ENCODE data around the gene DNALI1.

The DNALI1 gene

DNA sequence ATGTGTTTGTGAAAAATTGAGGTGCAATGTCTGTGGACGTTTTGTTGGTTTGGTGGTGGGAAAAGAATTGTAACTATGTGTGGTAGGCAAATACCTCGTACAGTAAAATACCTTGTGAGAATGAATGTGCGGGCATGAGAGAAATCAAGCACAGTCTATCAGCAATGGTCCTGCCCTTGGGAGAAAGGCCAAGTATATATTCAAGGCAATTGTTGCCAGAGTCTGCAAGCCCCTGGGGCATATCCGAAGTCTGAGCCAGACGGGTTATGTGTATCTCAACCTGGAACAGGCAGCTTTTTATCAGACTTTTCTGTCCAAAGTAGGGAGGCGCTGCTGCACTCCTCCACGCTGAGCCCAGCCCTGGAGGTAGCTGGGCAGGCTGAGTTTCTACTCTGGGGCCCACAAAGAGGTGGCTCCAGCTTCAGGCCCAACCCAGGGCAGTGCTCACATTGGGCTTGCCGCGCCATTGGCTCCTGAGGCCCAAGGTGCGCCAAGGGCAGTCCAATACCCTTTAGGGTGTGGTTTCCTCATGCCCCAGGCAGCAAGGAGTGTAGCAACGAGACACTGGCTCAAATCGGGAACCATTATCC lies 48.4 kb downstream of the DNALI1 start:
- DNase-seq = no peak

DNA sequence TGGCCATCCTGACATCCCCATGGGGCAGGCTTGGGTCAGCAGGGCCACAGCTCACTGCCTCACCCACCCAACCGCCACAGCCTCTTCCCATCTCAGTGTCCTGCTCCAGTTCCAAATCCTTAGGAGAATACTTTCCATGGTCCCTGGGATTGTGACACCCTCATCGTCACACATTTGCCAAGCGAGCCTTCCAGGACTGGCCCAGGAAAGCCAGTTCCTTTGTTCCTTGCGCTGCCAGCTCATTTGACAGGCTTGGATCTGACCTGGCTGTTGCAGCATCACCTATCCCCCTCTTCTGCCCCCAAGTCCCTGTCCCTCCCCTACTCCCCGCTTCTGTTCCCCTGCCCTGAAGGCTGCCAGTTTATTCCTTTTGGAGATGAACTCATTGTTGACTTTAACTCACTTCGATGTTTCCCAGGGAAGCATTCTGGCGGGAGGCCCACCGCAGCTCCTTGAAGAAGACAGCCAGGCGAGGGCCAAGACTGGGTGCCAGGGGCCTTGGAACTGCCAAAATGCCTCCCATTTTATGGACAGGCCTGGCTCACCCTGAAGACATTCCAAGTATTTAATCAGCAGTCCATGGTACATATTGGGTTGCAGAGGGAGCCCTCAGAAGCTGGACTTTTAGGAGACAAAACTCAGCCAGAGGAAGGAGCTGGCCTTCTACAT lies 49.2 kb downstream of the DNALI1 start:
- DNase-seq = no peak

DNA sequence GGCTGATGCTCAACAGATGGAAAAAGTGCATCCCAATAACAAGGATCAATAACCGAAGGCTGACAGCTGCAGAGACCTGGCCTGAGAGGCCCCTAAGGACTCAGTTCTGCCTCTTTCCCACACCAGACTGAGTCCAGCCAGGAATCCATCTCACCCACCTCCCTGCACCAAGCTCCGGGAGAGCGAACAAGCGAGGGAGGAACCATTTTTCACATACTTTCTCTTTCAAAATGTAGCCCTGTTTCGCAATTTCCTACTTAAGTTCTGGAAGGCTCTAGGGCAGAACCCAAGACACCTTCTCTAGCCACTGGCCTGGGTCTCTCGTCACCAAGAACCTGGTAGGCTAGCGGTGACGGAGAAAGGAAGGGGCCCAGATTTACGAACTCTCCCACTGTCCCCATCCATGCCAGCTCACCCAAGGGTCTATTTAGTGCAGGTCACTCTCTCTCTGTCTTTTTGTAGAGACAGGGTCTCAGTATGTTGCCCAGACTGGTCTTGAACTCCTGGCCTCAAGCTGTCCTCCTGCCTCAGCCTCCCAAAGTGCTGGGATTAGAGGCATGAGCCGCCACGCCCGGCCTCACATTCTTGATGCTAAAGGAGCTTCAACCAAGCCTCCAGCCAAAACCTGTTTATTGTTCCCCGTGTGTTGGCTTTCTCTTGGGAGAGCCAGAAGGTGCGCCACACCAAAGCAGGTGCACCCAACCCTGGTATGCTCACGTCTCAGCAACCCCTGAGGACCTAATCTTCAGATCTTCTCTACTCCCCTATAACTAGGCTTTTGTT lies 49.9 kb downstream of the DNALI1 start:
- DNase-seq = no peak

DNA sequence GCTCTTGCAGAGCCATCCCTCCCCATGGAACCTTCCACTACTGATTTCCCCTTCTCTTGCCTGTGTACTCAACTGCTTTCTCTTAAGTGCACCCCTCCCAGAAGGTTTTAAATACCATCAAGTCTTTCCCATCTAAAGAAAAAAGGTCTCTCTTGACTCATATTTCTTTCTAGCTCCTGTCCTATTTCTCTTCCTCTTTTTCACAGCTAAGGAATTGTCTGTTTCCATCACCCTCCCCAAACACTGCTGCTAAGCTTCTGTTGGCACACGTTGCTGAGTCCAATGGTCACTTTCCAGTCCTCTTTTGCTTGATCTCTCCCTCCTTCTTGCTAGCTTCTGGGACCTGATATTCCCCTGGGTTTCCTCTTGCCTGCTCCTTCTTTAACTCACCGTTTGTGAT lies 52.3 kb downstream of the DNALI1 start:
- DNase-seq = no peak

DNA sequence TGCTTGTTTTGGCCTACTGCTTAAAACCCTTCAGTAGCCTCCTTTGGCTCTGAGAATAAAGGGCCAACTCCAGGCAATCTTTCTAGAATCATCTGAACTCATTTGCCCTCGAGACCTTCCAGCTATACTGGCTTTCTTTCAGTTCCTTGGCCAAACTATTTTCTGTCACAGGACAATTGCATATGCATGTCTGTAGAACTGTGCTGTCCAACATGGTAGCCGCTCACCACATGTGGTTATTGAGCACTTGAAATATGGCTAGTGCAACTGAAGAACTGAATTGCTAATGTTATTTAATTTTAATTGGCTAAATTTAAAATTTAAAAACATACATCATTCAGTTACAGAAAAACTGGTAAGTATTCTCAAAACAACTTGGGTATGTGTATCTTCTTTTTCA lies 53.3 kb downstream of the DNALI1 start:
- no peak for DNase-seq

DNA sequence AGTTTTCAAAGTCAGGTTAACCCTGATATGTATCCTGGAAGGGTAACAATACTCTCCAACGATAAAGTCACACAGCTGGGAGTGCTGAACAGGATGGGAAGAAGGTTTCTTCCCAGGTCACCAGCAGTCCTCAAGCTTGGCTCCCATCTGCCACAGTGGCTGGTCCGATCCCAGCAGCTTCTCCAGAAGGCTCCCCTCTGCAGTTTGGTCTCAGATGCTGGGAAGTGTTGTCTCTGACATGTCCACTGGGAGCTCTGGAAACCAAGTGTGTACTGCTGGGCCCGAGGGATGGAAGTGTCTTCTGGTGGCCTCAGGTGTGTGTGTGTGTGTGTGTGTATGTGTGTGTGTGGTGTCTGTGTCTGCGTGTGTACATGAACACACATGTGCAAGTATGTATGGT lies 55.4 kb downstream of the DNALI1 start:
- no peak for DNase-seq

DNA sequence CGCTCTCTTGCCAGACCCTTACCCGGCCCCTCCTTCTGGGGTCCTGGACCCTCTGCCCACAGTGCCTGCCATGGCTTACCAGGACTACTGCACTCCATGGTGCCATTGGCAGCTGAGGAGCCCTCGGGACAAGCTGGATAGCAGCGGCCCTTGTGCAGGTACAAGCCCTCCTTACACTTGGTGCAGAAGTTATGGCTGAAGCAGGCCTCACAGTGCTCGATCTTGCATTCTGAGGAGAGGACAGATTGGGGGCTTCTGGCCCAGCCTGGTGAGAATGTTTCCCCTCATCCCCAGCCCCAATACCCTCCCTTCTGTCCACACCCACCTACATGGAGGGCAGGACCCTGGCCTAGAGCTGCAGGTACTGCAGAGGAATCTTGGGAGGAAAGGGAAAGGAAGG lies 57.4 kb downstream of the DNALI1 start:
- DNase-seq = no peak

DNA sequence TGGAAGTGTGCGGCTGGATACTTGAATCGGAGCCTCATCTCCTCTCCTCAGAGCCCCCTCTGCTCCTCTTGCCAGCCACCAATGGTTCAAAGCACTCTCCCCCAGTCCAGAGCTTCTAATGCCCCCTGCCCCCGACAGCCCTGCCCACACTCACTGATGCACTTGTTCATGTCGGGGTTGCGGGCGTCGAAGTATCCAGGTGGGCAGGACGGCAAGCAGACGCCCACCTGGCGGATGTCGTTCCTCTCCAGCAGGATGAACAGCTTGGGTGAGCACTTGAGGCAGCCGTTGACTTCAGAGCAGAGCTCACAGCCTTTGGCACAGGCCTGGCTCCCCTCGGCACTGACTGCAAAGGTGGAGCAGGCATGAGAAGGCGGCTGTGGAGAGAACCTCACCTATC lies 59.6 kb downstream of the DNALI1 start:
- no peak for DNase-seq
